DOHH2 (cell line): ENCODE data around the gene TNFRSF12A.

Experiments
- EZH2phosphoT487 ChIP-seq: fragments of 200-600 bp; sonication (generic); IDR thresholded peaks from 2 replicates; pipeline ENCODE4 v1.6.1; 2017; ENCODE audit warnings: borderline replicate concordance, mild to moderate bottlenecking, antibody characterized with exemption, low read length, moderate library complexity, mixed read lengths
- TF ChIP-seq, protein P1 (sequence below): fragments of 200-600 bp; sonication (generic); IDR thresholded peaks from one replicate; pipeline ENCODE4 v1.5.1; 2014; ENCODE audit warnings: antibody characterized with exemption, mild to moderate bottlenecking, low read depth, low read length; ENCODE audit not compliant: poor library complexity, severe bottlenecking

DNA sequence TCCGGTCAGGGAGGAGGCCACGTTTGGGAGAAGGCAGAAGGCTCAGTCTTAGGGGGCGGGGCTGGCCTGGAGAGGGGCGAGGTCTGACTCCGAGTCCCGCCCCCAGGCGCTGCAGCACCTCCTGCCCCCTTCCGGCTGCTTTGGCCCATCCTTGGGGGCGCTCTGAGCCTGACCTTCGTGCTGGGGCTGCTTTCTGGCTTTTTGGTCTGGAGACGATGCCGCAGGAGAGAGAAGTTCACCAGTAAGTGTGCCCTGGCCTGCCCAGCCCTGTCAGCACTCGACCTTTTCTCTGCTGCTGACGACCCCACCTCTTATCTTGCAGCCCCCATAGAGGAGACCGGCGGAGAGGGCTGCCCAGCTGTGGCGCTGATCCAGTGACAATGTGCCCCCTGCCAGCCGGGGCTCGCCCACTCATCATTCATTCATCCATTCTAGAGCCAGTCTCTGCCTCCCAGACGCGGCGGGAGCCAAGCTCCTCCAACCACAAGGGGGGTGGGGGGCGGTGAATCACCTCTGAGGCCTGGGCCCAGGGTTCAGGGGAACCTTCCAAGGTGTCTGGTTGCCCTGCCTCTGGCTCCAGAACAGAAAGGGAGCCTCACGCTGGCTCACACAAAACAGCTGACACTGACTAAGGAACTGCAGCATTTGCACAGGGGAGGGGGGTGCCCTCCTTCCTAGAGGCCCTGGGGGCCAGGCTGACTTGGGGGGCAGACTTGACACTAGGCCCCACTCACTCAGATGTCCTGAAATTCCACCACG, 1.5 kb downstream of the TNFRSF12A start:
- TF ChIP-seq, protein P1, sequence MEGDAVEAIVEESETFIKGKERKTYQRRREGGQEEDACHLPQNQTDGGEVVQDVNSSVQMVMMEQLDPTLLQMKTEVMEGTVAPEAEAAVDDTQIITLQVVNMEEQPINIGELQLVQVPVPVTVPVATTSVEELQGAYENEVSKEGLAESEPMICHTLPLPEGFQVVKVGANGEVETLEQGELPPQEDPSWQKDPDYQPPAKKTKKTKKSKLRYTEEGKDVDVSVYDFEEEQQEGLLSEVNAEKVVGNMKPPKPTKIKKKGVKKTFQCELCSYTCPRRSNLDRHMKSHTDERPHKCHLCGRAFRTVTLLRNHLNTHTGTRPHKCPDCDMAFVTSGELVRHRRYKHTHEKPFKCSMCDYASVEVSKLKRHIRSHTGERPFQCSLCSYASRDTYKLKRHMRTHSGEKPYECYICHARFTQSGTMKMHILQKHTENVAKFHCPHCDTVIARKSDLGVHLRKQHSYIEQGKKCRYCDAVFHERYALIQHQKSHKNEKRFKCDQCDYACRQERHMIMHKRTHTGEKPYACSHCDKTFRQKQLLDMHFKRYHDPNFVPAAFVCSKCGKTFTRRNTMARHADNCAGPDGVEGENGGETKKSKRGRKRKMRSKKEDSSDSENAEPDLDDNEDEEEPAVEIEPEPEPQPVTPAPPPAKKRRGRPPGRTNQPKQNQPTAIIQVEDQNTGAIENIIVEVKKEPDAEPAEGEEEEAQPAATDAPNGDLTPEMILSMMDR, result peak; percentile 72
- no peak for TF ChIP-seq EZH2phosphoT487
